Epithelial cell of esophagus (primary cell): ENCODE results near the gene SSH3.

Experiments used
- DNase-seq: peaks from one replicate; pipeline ENCODE4 v3.0.0; 2010; ENCODE audit warnings: low read depth
- H3K4me3 ChIP-seq: 2 replicates; pipeline ENCODE4 v1.5.1; 2011; ENCODE audit warnings: mild to moderate bottlenecking, low read length, control low read depth
- CTCF ChIP-seq: IDR thresholded peaks from 2 replicates; pipeline ENCODE4 v1.5.1; 2011; ENCODE audit warnings: low read depth, mild to moderate bottlenecking, low read length, control low read depth, inconsistent platforms; ENCODE audit not compliant: insufficient read depth; ENCODE audit errors: missing control alignments

SSH3 gene

GRCh38 chr11:67278135-67278938, 25.0 kb upstream of the SSH3 start:
- no peak overlapping the region for H3K4me3 ChIP-seq
- no peak for DNase-seq
- TF ChIP-seq CTCF: no peak

GRCh38 chr11:67278939-67279588, 24.3 kb upstream of the SSH3 start:
- no peak for TF ChIP-seq CTCF
- DNase-seq: no peak
- H3K4me3 ChIP-seq: no peak overlapping the region

GRCh38 chr11:67279589-67280340, 23.6 kb upstream of the SSH3 start:
- DNase-seq: no peak
- no peak overlapping the region for H3K4me3 ChIP-seq
- no peak for TF ChIP-seq CTCF

GRCh38 chr11:67280341-67280787, 23.0 kb upstream of the SSH3 start:
- no peak for TF ChIP-seq CTCF
- H3K4me3 ChIP-seq: no peak overlapping the region
- no peak for DNase-seq

- DNase-seq: no peak
- H3K4me3 ChIP-seq: no peak overlapping the region
- TF ChIP-seq CTCF: no peak
These were observed 22.4 kb upstream of the SSH3 start for GRCh38 chr11:67280788-67281551.

- no peak overlapping the region for H3K4me3 ChIP-seq
- no peak for TF ChIP-seq CTCF
- DNase-seq: no peak
These were observed 21.7 kb upstream of the SSH3 start for GRCh38 chr11:67281552-67282150.
